Testis (tissue), 3 donors: Measurements from ENCODE around the gene SIPA1L3. TPM values are rescaled to one million over a fixed set of nuclear protein-coding genes. Genes with fewer than 3 reads are reported as not detected.

ENCODE experiments used
- DNase-seq: peaks from one replicate; pipeline ENCODE4 v3.0.0-alpha.2; 2019
- H3K27ac ChIP-seq, 2 donors: fragments of 200-600 bp; sonication (generic); one replicate each; pipeline ENCODE4 v1.5.1; 2019
- H3K27me3 ChIP-seq: fragments of 200-600 bp; sonication (generic); one replicate; pipeline ENCODE4 v1.5.1; 2019
- H3K36me3 ChIP-seq: fragments of 200-600 bp; sonication (generic); one replicate; pipeline ENCODE4 v1.5.1; 2017; ENCODE audit warnings: low read depth; ENCODE audit errors: missing control alignments
- H3K4me1 ChIP-seq: fragments of 200-600 bp; sonication (generic); one replicate; pipeline ENCODE4 v1.5.1; 2019
- H3K4me3 ChIP-seq, 2 donors: fragments of 200-600 bp; sonication (generic); one replicate each; pipeline ENCODE4 v1.5.1; 2017 to 2019
- H3K9me3 ChIP-seq: fragments of 200-600 bp; sonication (generic); one replicate; pipeline ENCODE4 v1.5.1; 2017
- CTCF ChIP-seq, 3 experiments: fragments of 450-650 bp in 2 of 3; fragments of 200-600 bp in 1 of 3; sonication (generic) in 1 of 3; IDR thresholded peaks; one replicate each; pipeline ENCODE4 v1.5.1; 2016 to 2019; ENCODE audit warnings: antibody characterized with exemption in 3 of 3, mild to moderate bottlenecking in 2 of 3, moderate library complexity in 1 of 3
- POLR2A ChIP-seq: fragments of 450-650 bp; IDR thresholded peaks from one replicate; pipeline ENCODE4 v1.6.1; 2017; ENCODE audit warnings: antibody characterized with exemption, mild to moderate bottlenecking, moderate library complexity
- WGBS, 2 donors: methylation state at CpG; one replicate each; pipeline ENCODE4 v1.1.5; 2018; 5-methylcytosine and 5-hydroxymethylcytosine counted together
- intact Hi-C: fragments of 100-400 bp; cut with DNase I; formaldehyde crosslinking; loops from one replicate; pipeline ENCODE4 v1.15.1; 2023; ENCODE audit warnings: low total_unique reads
- polyA plus RNA-seq: library from polyadenylated mRNA; stranded (reverse); fragments of 350-450 nt; fragmentation: Illumina TruSeq; extraction: RNeasy Lipid Tissue Mini Kit (QIAGEN cat#74804); gene quantifications from one replicate; pipeline ENCODE4 v1.2.3, GENCODE V29; 2014; ENCODE audit warnings: low read depth, low replicate concordance; ENCODE audit not compliant: insufficient read depth
- total RNA-seq, 2 donors: library from RNA; depleted of rRNA; stranded (reverse); fragments of >200 nt; gene quantifications; one replicate each; pipeline ENCODE4 v1.2.3, GENCODE V29; 2016

SIPA1L3 gene
- total and polyA plus RNA-seq, 3 donors from 2014 or later, result 21.1 to 47.6 (median 43.7) TPM

DNA sequence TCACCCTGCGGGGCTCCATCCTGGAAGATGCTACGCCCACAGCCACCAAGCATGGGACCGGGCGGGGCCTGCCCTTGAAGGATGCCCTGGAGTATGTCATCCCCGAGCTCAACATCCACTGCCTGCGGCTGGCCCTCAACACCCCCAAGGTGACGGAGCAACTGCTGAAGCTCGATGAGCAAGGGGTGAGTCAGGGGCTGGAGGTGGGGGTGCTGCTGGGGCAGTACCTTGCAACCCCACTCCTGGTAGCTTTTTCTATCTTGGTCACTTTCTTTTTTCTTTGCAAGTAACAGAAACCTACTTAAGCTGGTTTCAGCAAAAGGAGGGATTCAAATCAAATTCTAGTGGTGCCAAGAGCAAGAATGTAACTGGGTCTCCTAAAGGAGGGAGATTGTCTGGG, 193.0 kb downstream of the SIPA1L3 start:
- H3K27ac ChIP-seq, result no peak overlapping the region
- no peak overlapping the region for H3K4me3 ChIP-seq
- TF ChIP-seq CTCF (IDR thresholded peaks at IDR 0.05) (no peak), POLR2A (no peak)
- H3K27me3 ChIP-seq, result no peaks in the 10 kb centered on the region
- intact Hi-C loops, result loop anchor here (10.0 kb wide), 1 partner anchor 195 kb away; the partner anchor contains the start of genes SIPA1L3 and WDR87
- DNase-seq, result no peak
- WGBS, 2 donors, result 93 to 100% methylated on average over 6 to 8 of the region's 8 CpGs
- no peaks in the 10 kb centered on the region for H3K4me1 ChIP-seq
- no peaks in the 10 kb centered on the region for H3K9me3 ChIP-seq
- no peaks in the 10 kb centered on the region for H3K36me3 ChIP-seq

- H3K36me3 ChIP-seq, result no peaks in the 10 kb centered on the region
- no peak overlapping the region for H3K4me3 ChIP-seq
- 99 to 100% methylated on average over 7 to 8 of the region's 8 CpGs for WGBS, 2 donors
- DNase-seq, result no peak
- H3K4me1 ChIP-seq, result no peaks in the 10 kb centered on the region
- H3K27me3 ChIP-seq, result no peaks in the 10 kb centered on the region
- intact Hi-C loops, result no loop called here
- no peaks in the 10 kb centered on the region for H3K9me3 ChIP-seq
- no peak overlapping the region for H3K27ac ChIP-seq
- no peak for TF ChIP-seq POLR2A
- TF ChIP-seq CTCF (IDR thresholded peaks at IDR 0.05), result no peak
Measured at GRCh38 chr19:38100589-38100988, 193.6 kb downstream of the SIPA1L3 start.

DNA sequence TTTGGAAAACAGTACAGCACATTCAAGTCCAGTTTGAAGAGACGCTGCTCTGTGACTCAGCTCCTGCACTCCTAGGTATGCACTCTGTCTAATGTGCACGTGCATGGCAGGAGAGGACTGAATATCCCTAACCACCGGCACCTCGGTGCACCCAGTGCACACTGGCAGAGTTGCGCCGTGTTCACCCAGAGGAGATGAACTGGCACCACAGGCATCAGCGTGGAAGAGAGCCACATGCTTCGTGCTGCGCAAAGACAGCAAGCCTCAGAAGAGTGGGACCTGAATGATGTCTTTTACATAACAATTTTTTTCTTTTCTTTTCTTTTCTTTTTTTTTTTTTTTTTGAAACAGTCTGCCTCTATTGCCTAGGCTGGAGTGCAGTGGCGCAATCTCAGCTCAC, 194.7 kb downstream of the SIPA1L3 start:
- Histone ChIP-seq H3K36me3 (no peaks in the 10 kb centered on the region), H3K4me1 (no peaks in the 10 kb centered on the region), H3K27ac (no peak overlapping the region), H3K9me3 (no peaks in the 10 kb centered on the region), H3K27me3 (no peaks in the 10 kb centered on the region), H3K4me3 (no peak overlapping the region)
- 94 to 98% methylated on average over 10 of the region's 10 CpGs for WGBS, 2 donors
- no peak for TF ChIP-seq CTCF (IDR thresholded peaks at IDR 0.05)
- no peak for TF ChIP-seq POLR2A
- DNase-seq, result no peak
- intact Hi-C loops, result no loop called here

DNA sequence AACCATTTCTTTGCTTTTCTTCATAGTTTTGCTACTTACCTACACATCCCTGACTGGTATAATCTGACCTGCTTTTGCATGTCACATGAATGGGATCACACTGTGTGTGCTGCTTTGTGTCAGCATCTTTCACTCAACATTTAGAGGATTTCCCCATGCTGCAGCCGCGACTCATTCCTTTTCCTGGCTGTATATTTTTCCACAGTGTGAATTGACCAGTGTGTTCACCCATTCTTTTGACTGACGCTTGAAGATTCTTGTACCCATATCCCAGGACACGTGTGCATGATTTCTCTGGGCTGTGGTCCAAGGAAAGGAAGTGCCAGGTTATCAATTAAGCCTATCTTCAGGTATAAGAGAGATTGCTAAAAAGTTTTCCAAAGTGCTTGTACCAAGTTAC, 198.6 kb downstream of the SIPA1L3 start:
- Histone ChIP-seq H3K36me3 (no peaks in the 10 kb centered on the region), H3K27me3 (no peaks in the 10 kb centered on the region), H3K4me3 (no peak overlapping the region), H3K4me1 (no peaks in the 10 kb centered on the region), H3K9me3 (no peaks in the 10 kb centered on the region), H3K27ac (no peak overlapping the region)
- intact Hi-C loops, result no loop called here
- 89 to 94% methylated on average over 4 of the region's 4 CpGs for WGBS, 2 donors
- TF ChIP-seq CTCF (IDR thresholded peaks at IDR 0.05) (no peak), POLR2A (no peak)
- DNase-seq, result no peak

DNA sequence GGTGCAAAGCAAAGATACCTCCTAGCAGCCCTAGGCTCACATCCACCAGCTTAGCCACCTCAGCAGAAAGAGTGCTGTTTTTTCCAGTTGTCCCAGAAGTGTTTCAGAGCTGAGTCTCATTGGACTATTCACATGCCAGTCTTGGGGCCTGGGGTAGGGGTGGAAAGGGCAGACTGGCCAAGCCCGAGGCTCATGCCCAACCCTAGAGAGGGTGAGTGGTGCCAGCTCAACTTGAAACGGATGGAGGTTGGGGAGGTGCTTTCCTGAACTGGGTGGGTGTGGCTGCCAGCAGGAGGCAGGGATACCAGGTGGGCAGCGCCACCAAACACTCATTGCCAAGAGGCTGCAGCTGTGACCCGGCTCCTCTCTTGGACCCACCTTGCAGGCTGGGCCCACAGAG, 200.1 kb downstream of the SIPA1L3 start:
- DNase-seq, result no peak
- Histone ChIP-seq H3K4me3 (no peak overlapping the region), H3K27me3 (no peaks in the 10 kb centered on the region), H3K4me1 (no peaks in the 10 kb centered on the region), H3K9me3 (no peaks in the 10 kb centered on the region), H3K36me3 (no peaks in the 10 kb centered on the region), H3K27ac (no peak overlapping the region)
- intact Hi-C loops, result no loop called here
- TF ChIP-seq CTCF (IDR thresholded peaks at IDR 0.05) (no peak), POLR2A (no peak)
- WGBS, 2 donors, result 89% methylated on average over 4 of the region's 4 CpGs; no CpG with 5 or more reads in 1 of the 2 donors
